HG03097 (cell line): ENCODE measurements around the gene TMPRSS11D.

ENCODE experiments used
- ATAC-seq: cut with Tn5 transposase; IDR thresholded peaks from one replicate; pipeline ENCODE4 v1.9.1; 2021; ENCODE audit not compliant: unreplicated experiment, low FRiP score

The TMPRSS11D gene

DNA sequence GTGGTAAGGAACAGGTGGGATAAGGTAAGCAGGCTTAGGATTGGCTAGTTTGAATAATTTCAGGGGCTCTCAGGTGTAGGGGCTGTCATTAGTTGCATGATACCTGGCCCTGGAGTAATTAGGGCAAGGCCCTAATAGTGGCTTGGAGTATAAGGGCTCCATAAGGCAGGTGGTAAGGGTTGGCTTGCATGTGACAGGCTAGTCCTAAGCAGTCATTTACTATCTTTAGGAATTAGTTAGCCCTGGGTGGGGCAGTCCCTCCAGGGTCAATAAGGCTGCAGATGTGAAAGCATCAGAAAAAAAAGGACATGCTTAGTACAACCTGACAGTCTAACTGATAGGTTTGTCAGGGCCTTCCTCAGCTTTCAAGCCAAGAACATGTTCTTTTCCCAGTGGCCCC lies 7.8 kb upstream of the TMPRSS11D start:
- no peak for ATAC-seq

GRCh38 chr4:67886281-67886680 lies 2.5 kb upstream of the TMPRSS11D start:
- no peak for ATAC-seq

DNA sequence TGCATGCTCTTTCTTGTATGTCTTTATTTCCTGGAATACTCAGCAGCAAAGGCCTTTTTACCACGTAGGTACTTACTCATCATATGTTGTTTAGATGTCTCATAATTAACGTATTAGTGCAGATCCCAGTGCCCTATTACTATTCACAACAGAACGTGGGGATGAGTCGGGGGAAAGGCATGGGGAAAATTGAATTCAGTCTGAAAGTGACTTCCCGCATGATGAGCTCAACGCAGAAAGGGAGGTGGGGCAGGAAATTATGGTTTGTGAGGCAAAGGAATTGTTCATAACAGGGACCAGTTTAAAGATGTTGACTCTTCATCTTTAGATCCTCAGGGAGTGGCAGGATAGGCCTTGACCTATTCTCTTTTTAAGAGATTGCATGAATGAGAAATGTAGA lies 2.0 kb upstream of the TMPRSS11D start:
- ATAC-seq, result no peak

GRCh38 chr4:67884701-67885100 lies 899 bp upstream of the TMPRSS11D start:
- no peak for ATAC-seq

- no peak for ATAC-seq
These were observed 344 bp downstream of the TMPRSS11D start for GRCh38 chr4:67883458-67883857.

GRCh38 chr4:67880866-67881610 lies 2.8 kb downstream of the TMPRSS11D start:
- no peak for ATAC-seq

DNA sequence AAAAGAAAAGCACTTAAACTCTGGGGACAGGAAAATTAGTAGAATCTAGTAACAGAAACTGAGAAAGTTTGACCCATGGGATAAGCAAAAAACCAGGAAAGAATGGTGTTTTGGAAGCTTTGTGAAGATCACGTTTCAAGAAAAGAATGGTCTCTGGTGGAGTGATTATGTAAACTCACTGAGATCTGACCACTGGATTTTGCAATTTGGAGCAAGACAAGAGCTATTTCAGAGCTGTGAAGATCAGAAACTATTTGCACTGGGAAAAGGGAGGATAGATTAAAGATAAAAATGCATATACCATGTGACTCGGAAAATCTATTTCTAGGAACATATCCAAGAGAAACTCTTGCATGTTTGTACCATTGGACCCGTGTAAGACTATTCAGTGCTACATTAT lies 4.3 kb downstream of the TMPRSS11D start:
- ATAC-seq, result no peak

DNA sequence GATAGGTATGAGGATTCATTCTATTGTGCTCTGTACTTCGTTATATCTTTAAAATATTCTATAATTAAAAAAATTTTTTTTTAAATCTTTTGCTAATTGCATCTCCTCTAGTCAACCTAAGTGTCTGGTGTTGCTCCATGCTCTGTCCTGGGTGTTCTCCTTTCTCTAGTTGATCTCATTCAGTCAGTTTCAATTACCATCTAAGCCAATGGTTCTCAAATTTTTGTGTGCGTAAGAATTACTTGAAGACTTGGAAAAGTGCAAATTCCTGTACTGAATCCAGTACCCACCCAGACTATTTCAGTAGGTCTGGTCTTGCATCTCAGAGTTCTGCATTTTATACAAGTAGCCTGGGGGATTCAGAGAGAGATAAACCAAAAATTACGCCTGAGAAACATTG lies 6.7 kb downstream of the TMPRSS11D start:
- no peak for ATAC-seq

GRCh38 chr4:67874986-67875385 lies 8.8 kb downstream of the TMPRSS11D start:
- ATAC-seq, result no peak

GRCh38 chr4:67873116-67873515 lies 10.7 kb downstream of the TMPRSS11D start:
- ATAC-seq, result no peak

DNA sequence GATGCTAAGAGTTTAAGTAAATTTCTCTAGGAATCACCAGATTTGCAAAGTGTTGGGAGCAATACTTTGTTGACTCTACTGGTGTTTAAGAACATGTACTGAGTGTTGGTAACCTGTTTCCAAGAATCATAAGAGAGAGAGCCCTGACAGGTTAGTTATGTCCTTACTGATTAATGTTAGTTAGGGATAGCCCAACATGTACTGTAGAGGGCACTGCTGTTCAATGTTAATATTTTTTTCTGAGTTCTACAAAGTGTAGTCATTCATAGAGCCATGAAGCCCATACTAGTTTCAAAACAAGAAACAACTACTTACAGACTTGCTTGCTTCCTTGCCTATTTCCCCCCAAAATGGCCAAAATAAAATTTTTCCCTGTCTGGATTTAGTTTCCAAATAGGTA lies 11.9 kb downstream of the TMPRSS11D start:
- ATAC-seq, result peak; percentile 76

DNA sequence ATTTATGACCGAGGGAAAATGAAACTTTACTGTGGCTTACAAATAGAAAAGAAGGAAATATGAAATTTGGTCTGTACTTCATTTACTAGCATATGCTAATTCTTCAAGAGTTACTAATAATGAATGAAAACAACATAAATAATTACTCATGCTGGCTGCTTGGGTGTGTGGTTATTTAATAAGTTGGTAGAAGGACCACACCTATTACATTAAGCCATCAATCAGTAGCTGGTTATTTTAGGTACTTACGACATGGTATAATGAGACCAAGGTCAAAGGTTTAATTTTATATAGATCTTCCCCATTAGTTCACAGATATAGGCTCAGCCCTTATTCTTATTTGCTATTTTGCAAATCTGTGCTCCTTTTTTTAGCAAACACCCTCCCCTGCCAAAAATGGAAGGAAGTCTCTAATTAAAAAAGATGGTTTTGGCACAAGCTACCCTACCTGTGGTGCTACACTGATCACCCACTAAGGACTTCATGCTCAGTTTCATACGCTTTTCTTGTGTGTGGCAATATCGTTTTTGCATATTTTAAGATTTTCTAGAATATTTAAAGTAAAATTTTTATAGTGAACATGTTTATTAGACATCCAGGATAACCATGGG lies 14.1 kb downstream of the TMPRSS11D start:
- ATAC-seq, result no peak

GRCh38 chr4:67861513-67861912 lies 22.3 kb downstream of the TMPRSS11D start:
- ATAC-seq, result no peak

DNA sequence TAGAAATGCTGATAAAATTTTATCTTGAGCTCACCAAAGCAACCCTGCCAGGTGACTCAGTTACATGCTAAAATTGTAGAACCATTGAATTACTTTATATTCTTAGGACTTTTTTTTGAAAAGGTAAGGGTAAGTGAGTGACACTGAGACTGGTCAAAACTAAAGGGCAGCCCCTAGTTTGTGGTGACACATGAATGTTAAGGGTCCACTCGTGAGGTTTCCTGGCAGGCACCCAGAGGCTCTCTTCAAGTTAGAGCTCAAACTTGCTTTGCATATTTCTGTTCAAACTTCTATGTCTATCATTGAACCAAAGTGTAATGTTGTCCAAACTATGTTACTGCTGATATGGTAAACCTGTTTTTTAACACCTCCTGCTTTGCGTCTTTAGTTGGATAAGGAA lies 30.5 kb downstream of the TMPRSS11D start:
- no peak for ATAC-seq

DNA sequence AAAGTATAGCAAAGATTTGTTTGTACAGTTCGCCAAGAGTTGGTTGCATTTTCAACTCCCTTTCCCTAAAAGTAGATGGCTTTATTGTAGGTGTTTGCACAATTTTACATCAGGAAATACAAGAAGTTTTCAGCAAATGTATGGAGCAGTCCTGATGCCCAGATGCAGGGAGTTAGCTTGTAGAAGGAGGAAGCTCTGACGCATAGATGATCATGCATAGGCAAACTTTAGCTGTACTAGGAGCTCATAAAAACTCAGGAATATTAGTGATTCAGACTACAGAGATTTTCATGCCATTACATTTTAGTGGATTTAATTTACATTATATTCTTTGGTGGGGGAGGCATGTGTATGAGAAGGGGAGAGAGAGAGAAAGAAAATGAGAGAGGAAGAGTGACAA lies 62.9 kb downstream of the TMPRSS11D start:
- no peak for ATAC-seq

DNA sequence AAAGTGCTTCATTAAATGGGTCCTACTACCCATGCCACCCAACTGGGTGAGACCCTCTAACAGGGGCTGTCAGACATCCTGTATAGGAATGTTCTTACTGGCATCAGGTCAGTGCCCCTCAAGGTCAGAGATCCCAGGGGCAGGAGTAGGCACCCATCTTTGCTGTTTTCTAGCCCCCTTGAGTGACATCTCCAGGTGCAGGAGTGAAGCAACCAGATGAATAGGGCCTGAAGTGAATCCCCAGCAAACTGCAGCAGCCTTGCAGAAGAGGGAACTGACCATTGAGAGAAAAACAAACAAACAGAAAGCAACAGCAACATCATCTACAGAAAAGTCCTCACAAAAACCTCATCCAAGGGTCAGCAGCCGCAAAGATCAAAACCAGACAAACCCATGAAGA lies 73.8 kb downstream of the TMPRSS11D start:
- no peak for ATAC-seq

- ATAC-seq, result no peak
These were observed 74.3 kb downstream of the TMPRSS11D start for GRCh38 chr4:67809502-67809901.

- ATAC-seq, result no peak
These were observed 87.0 kb downstream of the TMPRSS11D start for GRCh38 chr4:67796810-67797209.

- ATAC-seq, result no peak
These were observed 93.1 kb downstream of the TMPRSS11D start for GRCh38 chr4:67790721-67791120.

DNA sequence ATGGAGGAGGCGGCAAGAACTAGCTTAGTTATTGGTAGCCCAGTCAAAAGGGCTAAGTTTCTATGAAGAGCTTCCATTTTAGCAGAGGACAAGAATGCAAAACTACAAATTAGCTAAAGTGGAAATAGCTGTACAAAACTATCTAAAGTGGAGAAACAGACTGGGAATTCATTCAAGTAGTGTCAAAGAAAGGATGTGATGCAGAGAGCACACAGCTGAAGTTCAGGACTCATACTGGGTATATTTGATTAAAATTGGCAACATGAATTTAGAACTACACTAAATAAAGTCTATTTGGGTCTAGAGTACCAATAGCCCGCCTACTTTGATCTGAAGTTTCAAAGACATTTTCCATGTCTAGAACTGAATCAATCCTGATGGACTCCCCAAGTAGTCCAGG lies 96.5 kb downstream of the TMPRSS11D start:
- no peak for ATAC-seq

DNA sequence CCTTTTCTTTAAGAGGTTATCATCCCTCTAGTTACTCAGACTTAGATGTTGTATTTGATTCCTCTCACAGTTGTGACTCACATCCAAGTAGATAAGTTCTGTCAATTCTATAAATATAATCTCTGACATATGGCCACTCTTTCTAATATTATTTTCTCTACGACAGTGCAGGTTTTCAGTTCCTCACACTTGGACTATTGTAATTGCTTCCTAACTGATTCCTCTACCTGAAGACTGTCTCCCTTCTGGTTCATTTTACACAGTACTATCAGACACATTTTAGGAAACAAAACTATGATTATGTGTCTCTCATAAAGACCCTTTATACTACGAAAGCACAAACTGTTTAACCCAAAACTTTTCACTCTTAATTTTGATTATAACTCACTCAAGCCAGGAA lies 98.3 kb downstream of the TMPRSS11D start:
- no peak for ATAC-seq

DNA sequence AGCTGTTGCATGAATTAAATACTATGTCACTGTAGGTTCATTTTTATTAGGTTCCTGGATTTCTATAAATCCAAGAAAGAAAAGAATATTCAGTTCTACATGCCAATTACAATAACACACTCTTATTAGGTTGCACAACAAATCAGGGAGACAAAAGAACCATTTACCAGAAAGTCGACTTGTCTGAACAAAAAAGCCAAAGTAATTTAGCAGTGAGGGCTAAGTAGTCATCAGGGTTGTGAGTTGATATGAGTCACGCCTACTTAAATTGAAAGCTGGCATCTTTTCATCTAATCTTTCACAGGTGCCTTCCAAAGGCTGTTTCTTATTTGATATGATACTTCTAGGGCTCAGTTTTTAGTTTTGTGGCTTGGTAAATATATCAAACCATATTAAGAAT lies 104.2 kb downstream of the TMPRSS11D start:
- no peak for ATAC-seq
